Measurements from ENCODE around the gene KRT79.

Gene KRT79

DNA sequence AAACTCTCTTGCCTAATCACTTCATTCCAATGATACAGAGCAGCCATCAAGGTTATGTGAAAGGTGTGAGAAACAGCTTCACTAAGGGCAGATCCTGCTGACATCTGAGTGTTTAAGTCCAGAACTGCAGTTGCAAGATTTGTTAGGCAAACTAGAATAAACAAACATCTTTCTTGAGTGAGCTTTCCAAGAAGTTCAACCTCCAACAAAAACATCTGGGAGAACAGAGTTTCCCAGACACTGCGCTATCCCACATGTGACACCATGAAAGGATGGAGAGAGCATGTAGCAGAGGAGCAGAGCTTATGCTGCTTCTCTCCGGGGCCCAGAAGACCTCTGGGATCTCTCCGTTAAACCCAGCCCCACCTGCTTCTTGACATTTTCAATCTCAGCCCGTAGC is 62.6 kb downstream of the KRT79 start:
- no peak for DNase-seq (ENCODE audit: low spot score)
